Osteocyte (in vitro differentiated cells): ENCODE measurements around the gene SYT7. TPM values are rescaled to one million over a fixed set of nuclear protein-coding genes. Genes with fewer than 3 reads are reported as not detected.

Experiments
- DNase-seq: peaks from one replicate; pipeline ENCODE4 v3.0.0; 2021; ENCODE audit warnings: mixed read lengths; ENCODE audit not compliant: unreplicated experiment; ENCODE audit errors: extremely low spot score
- H3K27ac Mint-ChIP-seq: one replicate; pipeline ENCODE4 v1.8.0; 2021; ENCODE audit warnings: mild to moderate bottlenecking, mixed read lengths; ENCODE audit not compliant: unreplicated experiment
- H3K27me3 Mint-ChIP-seq: one replicate; pipeline ENCODE4 v1.8.0; 2021; ENCODE audit warnings: mixed read lengths; ENCODE audit not compliant: unreplicated experiment
- H3K36me3 Mint-ChIP-seq: one replicate; pipeline ENCODE4 v1.8.0; 2021; ENCODE audit warnings: mixed read lengths; ENCODE audit not compliant: unreplicated experiment
- H3K4me1 Mint-ChIP-seq: one replicate; pipeline ENCODE4 v1.8.0; 2021; ENCODE audit warnings: mixed read lengths; ENCODE audit not compliant: unreplicated experiment
- H3K4me3 Mint-ChIP-seq: one replicate; pipeline ENCODE4 v1.8.0; 2021; ENCODE audit warnings: mild to moderate bottlenecking, moderate library complexity, mixed read lengths; ENCODE audit not compliant: unreplicated experiment
- H3K9me3 Mint-ChIP-seq: one replicate; pipeline ENCODE4 v1.8.0; 2021; ENCODE audit warnings: mixed read lengths; ENCODE audit not compliant: unreplicated experiment
- total RNA-seq: library from RNA; stranded (reverse); gene quantifications from 2 replicates; pipeline ENCODE4 v1.2.1, GENCODE V29; 2021
- TF ChIP-seq, protein P1 (sequence below): fragments of 200-600 bp; sonication (generic); IDR thresholded peaks from 2 replicates; pipeline ENCODE4 v1.5.0; 2021; ENCODE audit warnings: antibody characterized with exemption, mild to moderate bottlenecking, moderate library complexity

The SYT7 gene
- total RNA-seq, 1 donor from 2014 or later: 0.11 TPM

DNA sequence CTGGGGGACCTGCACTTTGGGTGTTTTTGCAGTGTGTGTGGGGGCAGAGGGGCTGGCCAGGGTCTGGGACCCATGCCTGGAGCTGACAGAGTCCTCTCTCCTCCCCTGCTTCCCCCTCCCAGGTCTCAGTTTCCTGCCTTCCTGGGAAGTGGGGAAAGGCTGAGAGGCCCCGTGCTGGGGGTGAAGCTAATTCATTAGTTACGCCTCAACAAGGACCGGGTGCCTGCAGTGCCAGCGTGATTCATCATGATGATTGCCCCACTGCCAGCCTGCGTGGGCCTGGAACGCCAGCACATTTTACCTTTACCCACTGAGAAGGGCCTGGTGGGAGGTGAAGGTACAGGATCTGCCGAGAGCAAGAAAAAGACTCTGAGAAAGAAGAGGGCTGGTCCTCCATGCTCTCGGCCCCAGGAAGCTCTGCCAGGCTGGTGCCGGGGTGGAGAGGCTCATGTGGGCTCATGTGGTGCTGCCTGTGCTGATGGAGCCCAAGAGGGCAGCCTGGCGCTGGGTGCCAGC, 75.2 kb downstream of the SYT7 start:
- DNase-seq: no peak
- TF ChIP-seq, protein P1, sequence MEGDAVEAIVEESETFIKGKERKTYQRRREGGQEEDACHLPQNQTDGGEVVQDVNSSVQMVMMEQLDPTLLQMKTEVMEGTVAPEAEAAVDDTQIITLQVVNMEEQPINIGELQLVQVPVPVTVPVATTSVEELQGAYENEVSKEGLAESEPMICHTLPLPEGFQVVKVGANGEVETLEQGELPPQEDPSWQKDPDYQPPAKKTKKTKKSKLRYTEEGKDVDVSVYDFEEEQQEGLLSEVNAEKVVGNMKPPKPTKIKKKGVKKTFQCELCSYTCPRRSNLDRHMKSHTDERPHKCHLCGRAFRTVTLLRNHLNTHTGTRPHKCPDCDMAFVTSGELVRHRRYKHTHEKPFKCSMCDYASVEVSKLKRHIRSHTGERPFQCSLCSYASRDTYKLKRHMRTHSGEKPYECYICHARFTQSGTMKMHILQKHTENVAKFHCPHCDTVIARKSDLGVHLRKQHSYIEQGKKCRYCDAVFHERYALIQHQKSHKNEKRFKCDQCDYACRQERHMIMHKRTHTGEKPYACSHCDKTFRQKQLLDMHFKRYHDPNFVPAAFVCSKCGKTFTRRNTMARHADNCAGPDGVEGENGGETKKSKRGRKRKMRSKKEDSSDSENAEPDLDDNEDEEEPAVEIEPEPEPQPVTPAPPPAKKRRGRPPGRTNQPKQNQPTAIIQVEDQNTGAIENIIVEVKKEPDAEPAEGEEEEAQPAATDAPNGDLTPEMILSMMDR: no peak
- H3K27me3 Mint-ChIP-seq: peaks cover 60% of the 10 kb centered on the region
- H3K27ac Mint-ChIP-seq: no peak overlapping the region
- H3K4me1 Mint-ChIP-seq: peaks cover 5% of the 10 kb centered on the region
- no peaks in the 10 kb centered on the region for H3K9me3 Mint-ChIP-seq
- H3K4me3 Mint-ChIP-seq: no peak overlapping the region
- H3K36me3 Mint-ChIP-seq: no peaks in the 10 kb centered on the region

DNA sequence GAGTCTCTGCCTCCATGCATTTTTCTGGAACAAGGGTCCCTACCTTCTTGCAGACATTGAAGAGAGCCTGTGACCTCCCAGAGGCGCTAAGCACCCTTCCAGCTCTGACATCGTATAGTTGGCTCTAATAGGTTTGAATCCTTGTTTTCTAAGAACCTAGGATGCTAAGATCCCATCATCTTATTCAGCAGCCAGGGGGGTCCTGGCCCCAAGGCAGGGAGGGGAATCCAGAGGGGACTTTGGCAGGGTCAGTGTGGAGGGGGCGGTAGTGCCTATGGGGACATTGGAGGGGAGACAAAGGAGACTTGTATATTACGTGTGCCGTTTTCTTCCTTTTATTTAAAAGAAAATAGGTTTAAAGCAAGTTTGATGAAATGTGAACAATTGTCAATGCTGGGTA, 75.8 kb downstream of the SYT7 start:
- Mint-ChIP-seq H3K4me1 (peaks cover 3% of the 10 kb centered on the region), H3K27me3 (peaks cover 60% of the 10 kb centered on the region), H3K27ac (no peak overlapping the region), H3K9me3 (no peaks in the 10 kb centered on the region), H3K36me3 (no peaks in the 10 kb centered on the region), H3K4me3 (no peak overlapping the region)
- DNase-seq: no peak
- TF ChIP-seq, protein P1: no peak

DNA sequence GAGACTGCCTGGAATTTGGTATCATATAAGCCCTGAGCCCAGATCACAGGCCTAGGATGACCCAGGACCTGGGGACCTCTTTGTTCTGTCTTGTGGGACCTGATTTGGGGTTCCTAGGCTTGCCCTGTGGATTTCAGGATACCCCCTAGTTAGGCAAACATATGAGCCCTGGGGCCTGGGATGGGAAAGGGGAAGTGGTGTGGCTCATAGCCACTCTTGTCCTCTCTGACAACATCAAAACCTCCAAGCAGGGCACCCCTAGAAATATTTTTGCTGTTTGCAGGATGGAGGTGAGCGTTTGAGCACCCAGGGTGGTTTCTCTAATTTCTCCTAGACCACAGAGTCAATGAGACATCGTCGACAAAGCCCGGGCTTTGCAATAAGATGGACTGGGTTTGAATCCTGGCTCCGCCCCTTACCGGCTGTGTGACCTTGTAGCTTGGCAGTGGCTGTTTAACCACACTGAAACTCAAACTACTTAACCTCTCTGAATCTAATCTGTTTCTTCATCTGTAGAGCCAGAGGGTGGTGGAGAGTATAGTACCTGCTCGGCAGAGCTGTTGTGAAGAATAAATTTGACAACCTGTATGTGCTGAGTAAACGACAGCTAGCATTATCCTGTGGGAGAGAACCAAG, 77.6 kb downstream of the SYT7 start:
- H3K27ac Mint-ChIP-seq: no peak overlapping the region
- no peaks in the 10 kb centered on the region for H3K9me3 Mint-ChIP-seq
- no peak for DNase-seq
- H3K4me3 Mint-ChIP-seq: no peak overlapping the region
- TF ChIP-seq, protein P1: no peak
- H3K27me3 Mint-ChIP-seq: peaks cover 61% of the 10 kb centered on the region
- H3K36me3 Mint-ChIP-seq: no peaks in the 10 kb centered on the region
- peaks cover 3% of the 10 kb centered on the region for H3K4me1 Mint-ChIP-seq

DNA sequence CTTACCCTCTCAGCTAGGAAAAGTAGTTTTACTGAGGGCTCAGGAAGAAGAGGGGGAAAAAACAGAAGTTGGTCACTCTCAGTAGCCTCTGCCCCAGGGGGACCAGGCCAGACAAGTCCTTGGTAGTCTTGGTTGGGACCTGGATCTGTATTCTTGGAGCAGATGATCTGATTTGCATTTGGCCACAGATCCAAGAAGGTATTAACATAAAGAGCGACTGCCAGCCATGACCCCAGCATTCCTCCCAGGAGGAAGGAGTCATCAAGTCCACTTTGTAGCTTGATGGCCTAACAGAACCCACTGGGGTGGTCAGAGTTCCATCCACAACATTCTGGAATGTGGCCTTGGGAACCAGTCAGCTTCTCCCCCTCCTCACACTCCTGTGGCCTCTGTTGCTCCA, 78.4 kb downstream of the SYT7 start:
- H3K27me3 Mint-ChIP-seq: peaks cover 53% of the 10 kb centered on the region
- no peaks in the 10 kb centered on the region for H3K9me3 Mint-ChIP-seq
- H3K36me3 Mint-ChIP-seq: no peaks in the 10 kb centered on the region
- no peak for DNase-seq
- H3K4me3 Mint-ChIP-seq: no peak overlapping the region
- no peak overlapping the region for H3K27ac Mint-ChIP-seq
- no peaks in the 10 kb centered on the region for H3K4me1 Mint-ChIP-seq
- TF ChIP-seq, protein P1: no peak

DNA sequence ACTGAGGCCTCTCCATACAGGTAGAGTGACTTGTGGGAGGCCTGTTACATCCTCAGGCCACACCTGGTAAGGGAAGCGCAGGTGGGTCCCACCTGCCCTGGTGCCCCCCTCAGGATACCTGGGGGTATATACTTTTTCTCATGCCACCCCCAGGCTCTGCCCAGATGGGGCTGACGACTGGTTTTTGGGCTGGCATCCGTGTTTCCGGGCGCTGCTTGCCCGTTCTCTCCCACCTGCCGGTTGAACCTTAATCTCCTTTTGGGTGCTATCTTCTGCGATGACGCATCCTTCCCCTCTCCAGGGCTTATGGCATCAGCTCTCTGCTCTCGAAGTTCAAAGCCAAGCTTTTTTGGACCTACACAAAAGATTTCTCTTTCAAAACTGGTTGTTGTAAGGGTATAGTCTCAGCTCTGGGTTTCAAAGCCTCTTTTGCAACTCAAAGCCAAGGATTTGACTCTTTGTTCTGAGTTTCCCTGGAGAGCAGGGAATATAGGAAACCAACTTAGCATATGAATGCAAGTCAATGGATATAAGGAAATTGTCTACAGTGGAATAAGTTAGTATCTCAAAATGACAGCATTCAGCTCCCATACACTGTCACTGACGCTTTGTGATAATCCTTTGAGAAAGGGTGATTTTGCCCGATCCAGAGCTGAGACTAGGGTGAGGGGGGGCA, 80.9 kb downstream of the SYT7 start:
- Mint-ChIP-seq H3K36me3 (no peaks in the 10 kb centered on the region), H3K27ac (no peak overlapping the region), H3K4me1 (no peaks in the 10 kb centered on the region), H3K27me3 (peaks cover 30% of the 10 kb centered on the region), H3K9me3 (no peaks in the 10 kb centered on the region), H3K4me3 (no peak overlapping the region)
- DNase-seq: no peak
- TF ChIP-seq, protein P1: no peak
